Fibroblast of peridontal ligament (primary cell): ENCODE data around the gene CMSS1.
"Not testable (repeated sequence)": the region's sequence is repeated elsewhere in the genome, so short reads cannot be mapped to it uniquely, and the experiment has no call there.

Experiments used
- DNase-seq: peaks from one replicate; pipeline ENCODE4 v3.0.0-alpha.2; 2010; ENCODE audit errors: extremely low read depth

CMSS1 gene

DNA sequence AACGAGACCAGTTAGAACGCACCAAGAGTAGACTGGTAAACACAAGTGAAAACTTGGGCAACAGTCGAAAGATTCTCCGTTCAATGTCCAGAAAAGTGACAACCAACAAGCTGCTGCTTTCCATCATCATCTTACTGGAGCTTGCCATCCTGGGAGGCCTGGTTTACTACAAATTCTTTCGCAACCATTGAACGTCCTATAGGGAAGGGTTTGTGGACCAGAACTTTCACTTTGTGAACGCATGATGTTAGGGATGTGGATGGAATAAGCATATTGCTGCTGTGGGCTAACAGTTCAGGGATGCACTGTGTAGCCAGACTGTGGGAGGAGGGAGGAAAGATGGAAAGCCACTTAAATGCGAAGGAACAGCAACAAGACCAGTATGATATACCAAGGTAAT is 408.2 kb downstream of the CMSS1 start:
- DNase-seq = no peak

DNA sequence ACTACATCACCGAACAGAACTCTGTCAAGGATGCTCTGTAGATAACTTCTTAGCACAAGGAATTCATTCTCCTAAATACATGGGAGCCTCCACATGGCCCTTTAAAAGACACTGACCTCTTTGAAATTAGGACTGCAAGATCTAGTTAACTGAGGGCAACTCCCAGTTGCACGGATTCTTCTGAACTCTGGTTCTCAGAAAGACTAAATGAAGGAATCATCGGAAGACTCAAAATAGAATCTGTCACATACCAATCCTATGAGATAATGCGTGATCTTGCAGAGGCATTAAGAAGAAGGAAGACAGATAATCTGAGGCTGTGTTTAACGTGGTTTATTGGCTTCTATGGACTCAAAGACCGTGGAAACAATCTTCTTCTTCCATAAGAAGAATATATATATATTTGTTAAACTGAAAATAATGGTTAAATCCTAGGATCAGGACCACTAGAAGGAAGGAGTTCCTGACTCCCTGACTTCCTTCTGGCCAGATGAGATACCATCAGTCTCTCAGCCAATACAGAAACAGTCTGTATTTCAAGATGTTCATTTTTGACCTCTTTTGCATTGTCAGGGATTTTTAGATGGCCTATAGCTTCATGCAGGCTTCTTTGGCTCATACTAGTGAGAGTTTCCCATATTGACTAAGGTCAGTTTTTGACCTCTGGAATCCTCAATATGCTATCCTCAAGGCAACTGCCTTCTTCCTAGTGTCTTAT is 409.2 kb downstream of the CMSS1 start:
- DNase-seq = peak; percentile 76

- DNase-seq = no peak
Observed at GRCh38 chr3:100227511-100227921, 409.9 kb downstream of the CMSS1 start.

GRCh38 chr3:100228247-100228646 is 410.6 kb downstream of the CMSS1 start:
- no peak for DNase-seq

GRCh38 chr3:100229188-100229587 is 411.5 kb downstream of the CMSS1 start:
- not testable (repeated sequence) for DNase-seq

DNA sequence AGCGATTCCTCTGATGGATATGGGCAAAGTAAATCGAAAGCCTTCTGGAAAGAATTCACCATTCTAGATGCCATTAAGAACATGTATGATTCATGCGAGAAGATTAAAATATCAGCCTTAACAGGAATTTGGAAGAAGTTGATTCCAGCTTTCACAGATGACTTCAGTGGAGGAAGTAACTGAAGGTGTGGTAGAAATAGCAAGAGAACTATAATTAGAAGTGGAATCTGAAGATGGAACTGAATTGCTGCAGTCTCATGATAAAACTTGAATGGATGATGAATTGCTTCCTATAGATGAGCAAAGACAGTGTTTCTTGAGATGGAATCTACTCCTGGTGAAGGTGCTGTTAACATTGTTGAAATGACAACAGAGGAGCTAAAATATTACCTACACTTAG is 413.0 kb downstream of the CMSS1 start:
- DNase-seq = no peak
